Endothelial cell of umbilical vein (primary cell): Measurements from ENCODE around the gene SLC6A1. TPM values are rescaled to one million over a fixed set of nuclear protein-coding genes. Genes with fewer than 3 reads are reported as not detected.

Experiments used
- BruUV-seq: library from RNA; stranded (reverse); fragments of 400-500 nt; replicated peaks from 2 replicates; lab custom pipeline; 2021; lab: Mats Ljungman, UMichigan
- CTCF ChIA-PET: fragments of 300-600, 350-600 bp; sonication (Branson Sonifier 250); formaldehyde crosslinking; loops from one replicate; lab custom pipeline; 2021; ENCODE audit warnings: antibody characterized with exemption, inconsistent platforms; lab: Charles Lee
- POLR2A ChIA-PET: fragments of 300-600, 350-600 bp; sonication (Branson Sonifier 250); formaldehyde crosslinking; loops from one replicate; lab custom pipeline; 2021; ENCODE audit warnings: antibody characterized with exemption, inconsistent platforms; lab: Charles Lee
- DNase-seq: peaks from one replicate; pipeline ENCODE4 v3.0.0-alpha.2; 2011; ENCODE audit warnings: low read depth, low spot score
- FAIRE-seq: peaks from 2 replicates; lab custom pipeline; 2011; peaks lifted over from hg19 to GRCh38; lab: Jason Lieb, UNC
- H2AFZ ChIP-seq: 2 replicates; pipeline ENCODE4 v1.6.0; 2012; ENCODE audit warnings: low read depth, low read length, control low read depth, inconsistent platforms
- H3K27ac ChIP-seq: 2 replicates; pipeline ENCODE4 v1.5.1; 2011; ENCODE audit warnings: low read depth, mild to moderate bottlenecking, control low read depth, low read length, moderate library complexity; ENCODE audit not compliant: insufficient read depth
- H3K27me3 ChIP-seq, 2 experiments: 2 replicates each; pipeline versions ENCODE4 v1.6.0 to v1.6.1; 2011; ENCODE audit warnings: low read length in 2 of 2, mixed read lengths in 1 of 2; ENCODE audit not compliant: control insufficient read depth in 2 of 2, insufficient read depth in 2 of 2
- H3K36me3 ChIP-seq, 2 experiments: 2 replicates in 1 of 2; 3 replicates in 1 of 2; pipeline ENCODE4 v1.5.1; 2011; ENCODE audit warnings: low read length in 2 of 2, mild to moderate bottlenecking in 1 of 2, moderate library complexity in 1 of 2; ENCODE audit not compliant: control insufficient read depth in 2 of 2, insufficient read depth in 2 of 2; ENCODE audit errors: extremely low read depth in 1 of 2
- H3K4me1 ChIP-seq: 3 replicates; pipeline ENCODE4 v1.5.1; 2011; ENCODE audit warnings: mild to moderate bottlenecking, low read length; ENCODE audit not compliant: control insufficient read depth, insufficient read depth; ENCODE audit errors: extremely low read depth
- H3K4me2 ChIP-seq: 2 replicates; pipeline ENCODE4 v1.6.1; 2011; ENCODE audit warnings: low read length, control low read depth, mixed read lengths; ENCODE audit not compliant: insufficient read depth
- H3K4me3 ChIP-seq, 3 experiments: fragments of 200-600 bp in 1 of 3; sonication (generic), shearing (Covaris generic) in 1 of 3; replicated peaks in 1 of 3; 2 replicates each; pipeline ENCODE4 v1.5.1; 2011 to 2016; ENCODE audit warnings: control low read depth in 3 of 3, low read length in 3 of 3, mild to moderate bottlenecking in 2 of 3, inconsistent platforms in 1 of 3, low read depth in 1 of 3, moderate library complexity in 1 of 3; ENCODE audit not compliant: insufficient read depth in 1 of 3
- H3K79me2 ChIP-seq: 2 replicates; pipeline ENCODE4 v1.6.0; 2012; ENCODE audit warnings: low read length, inconsistent platforms; ENCODE audit not compliant: control insufficient read depth, insufficient read depth
- H3K9ac ChIP-seq: replicated peaks from 2 replicates; pipeline ENCODE3; 2011; ENCODE audit warnings: low read length, control low read depth; ENCODE audit not compliant: insufficient read depth; ENCODE audit errors: extremely low read depth
- H3K9me1 ChIP-seq: replicated peaks from 3 replicates; pipeline ENCODE4 v1.6.0; 2011; ENCODE audit warnings: mild to moderate bottlenecking, low read length; ENCODE audit not compliant: control insufficient read depth, insufficient read depth; ENCODE audit errors: extremely low read depth
- H3K9me3 ChIP-seq: replicated peaks from 2 replicates; pipeline ENCODE4 v1.5.1; 2012; ENCODE audit warnings: low read length, inconsistent platforms; ENCODE audit not compliant: control insufficient read depth, insufficient read depth
- H4K20me1 ChIP-seq: replicated peaks from 2 replicates; pipeline ENCODE3; 2011; ENCODE audit warnings: mild to moderate bottlenecking, low read length; ENCODE audit not compliant: control insufficient read depth, insufficient read depth; ENCODE audit errors: extremely low read depth
- CTCF ChIP-seq, 2 donors: IDR thresholded peaks; 1 replicate in 1 of 2; 2 replicates in 1 of 2; pipeline ENCODE4 v1.5.1; 2011; ENCODE audit warnings: low read length in 2 of 2, mild to moderate bottlenecking in 2 of 2, moderate library complexity in 2 of 2, control low read depth in 1 of 2, inconsistent platforms in 1 of 2, low read depth in 1 of 2; ENCODE audit not compliant: insufficient read depth in 1 of 2; ENCODE audit errors: extremely low read depth in 1 of 2
- EZH2 ChIP-seq: IDR thresholded peaks from 2 replicates; pipeline ENCODE4 v1.6.1; 2012; ENCODE audit warnings: borderline replicate concordance, low read depth, mild to moderate bottlenecking, moderate library complexity, low read length, inconsistent platforms; ENCODE audit not compliant: severe bottlenecking
- FOS ChIP-seq: IDR thresholded peaks from 2 replicates; pipeline ENCODE4 v1.6.1; 2011; ENCODE audit warnings: mild to moderate bottlenecking, low read length, moderate library complexity, borderline replicate concordance; ENCODE audit not compliant: insufficient read depth
- GATA2 ChIP-seq: IDR thresholded peaks from 2 replicates; pipeline ENCODE4 v1.7.0; 2011; ENCODE audit warnings: low read depth, mild to moderate bottlenecking, moderate library complexity, mixed read lengths, low read length; ENCODE audit not compliant: insufficient read length, insufficient read depth
- JUN ChIP-seq: IDR thresholded peaks from 2 replicates; pipeline ENCODE4 v1.6.1; 2011; ENCODE audit warnings: borderline replicate concordance, low read depth; ENCODE audit not compliant: insufficient read length, insufficient read depth
- MYC ChIP-seq: IDR thresholded peaks from one replicate; pipeline ENCODE4 v1.6.1; 2011; ENCODE audit warnings: mild to moderate bottlenecking, low read depth, low read length
- POLR2A ChIP-seq: IDR thresholded peaks from 2 replicates; pipeline ENCODE4 v1.6.1; 2012; ENCODE audit warnings: low read depth, mild to moderate bottlenecking, control low read depth, low read length
- POLR2AphosphoS5 ChIP-seq: IDR thresholded peaks from 2 replicates; pipeline ENCODE4 v1.6.1; 2012; ENCODE audit warnings: low read depth, mild to moderate bottlenecking, control low read depth, low read length, moderate library complexity; ENCODE audit not compliant: insufficient read depth
- dilution Hi-C: fragments of 300-500 bp; cut with MboI; formaldehyde crosslinking; loops from one replicate; pipeline ENCODE4 v1.15.0; 2019; ENCODE audit warnings: low sequenced_read_pairs; ENCODE audit not compliant: extremely low pct_ligation_motif_present
- intact Hi-C: fragments of 100-400 bp; cut with micrococcal nuclease; formaldehyde crosslinking; loops from one replicate; pipeline ENCODE4 v1.10.0; 2022
- polyA plus RNA-seq, 4 experiments: library from polyadenylated mRNA; depleted of rRNA in 3 of 4; stranded (reverse) in 3 of 4; unstranded in 1 of 4; fragments of >200 nt; gene quantifications; 2 replicates each; pipeline versions ENCODE4 v1.2.1 to v1.2.3, GENCODE V29; 2011 to 2012; ENCODE audit warnings: missing spikeins in 1 of 4
- total RNA-seq: library from RNA; stranded (reverse); gene quantifications from 2 replicates; pipeline ENCODE4 v1.2.3, GENCODE V29; 2021
- TF ChIP-seq, protein P1 (sequence below): IDR thresholded peaks from 2 replicates; pipeline ENCODE4 v1.6.1; 2011; ENCODE audit not compliant: insufficient read depth, insufficient read length

The SLC6A1 gene
- total and polyA plus RNA-seq, 2 donors (not counting 3 experiments of a cell fraction or from before 2014, with no cell fraction given) = not detected

GRCh38 chr3:11071096-11071755, 78.7 kb downstream of the SLC6A1 start:
- Histone ChIP-seq H3K36me3 (no peaks in the 10 kb centered on the region), H4K20me1 (no peaks in the 10 kb centered on the region), H3K9ac (no peak overlapping the region), H3K27ac (no peak overlapping the region), H3K4me2 (no peak overlapping the region), H3K4me1 (no peaks in the 10 kb centered on the region), H2AFZ (no peak overlapping the region), H3K9me3 (no peaks in the 10 kb centered on the region), H3K79me2 (no peaks in the 10 kb centered on the region), H3K9me1 (no peaks in the 10 kb centered on the region), H3K27me3 (no peaks in the 10 kb centered on the region), H3K4me3 (no peak overlapping the region)
- TF ChIP-seq EZH2 (no peak), JUN (no peak), GATA2 (no peak), CTCF (IDR thresholded peaks at IDR 0.05; ENCODE audit: extremely low read depth in 1 of 2, insufficient read depth in 1 of 2, low read depth in 1 of 2, low read length in 2 of 2) (no peak), POLR2A (no peak), MYC (no peak), POLR2AphosphoS5 (no peak), FOS (no peak)
- TF ChIP-seq, protein P1, sequence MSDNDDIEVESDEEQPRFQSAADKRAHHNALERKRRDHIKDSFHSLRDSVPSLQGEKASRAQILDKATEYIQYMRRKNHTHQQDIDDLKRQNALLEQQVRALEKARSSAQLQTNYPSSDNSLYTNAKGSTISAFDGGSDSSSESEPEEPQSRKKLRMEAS = no peak
- CTCF ChIA-PET = interaction anchor here (1.0 to 1.9 kb wide), 2 partner anchors 11 to 84 kb away, joined by 3 to 4 read pairs; no protein-coding TSS in a partner anchor
- FAIRE-seq = no peak
- BruUV-seq = no TSS peak
- DNase-seq = no peak
- POLR2A ChIA-PET = no interaction called here
- intact Hi-C loops (no loop called here), dilution Hi-C loops (no loop called here)
